NCI-H2227 treated with DMSO at 0.1 percent for 48 hours (cell line): ENCODE data around the gene GPRC5A.

ENCODE experiments used
- DNase-seq: peaks from one replicate; lab custom pipeline; 2025; lab: John Stamatoyannopoulos, UW

GPRC5A gene

DNA sequence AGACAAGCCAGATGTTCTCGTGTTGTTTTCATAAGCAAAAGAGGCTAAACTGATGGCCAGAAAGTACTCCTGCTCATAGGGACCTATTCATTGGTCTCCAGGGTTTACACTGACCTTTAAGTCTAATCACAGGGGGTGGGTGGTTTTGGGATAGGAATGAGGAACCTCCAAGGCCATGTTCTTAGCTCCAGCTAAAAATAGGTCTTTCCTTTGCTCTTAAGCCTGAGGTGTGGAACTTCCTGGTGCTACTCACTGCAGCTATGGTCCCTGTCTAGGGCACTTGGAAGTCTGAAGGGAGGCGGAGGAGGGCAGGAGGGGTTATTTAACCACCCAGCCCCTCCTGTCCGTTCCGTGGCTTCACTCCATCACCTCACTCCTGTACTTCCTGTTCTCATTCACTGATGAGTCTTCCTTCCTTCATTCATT is 18.6 kb downstream of the GPRC5A start:
- no peak for DNase-seq

DNA sequence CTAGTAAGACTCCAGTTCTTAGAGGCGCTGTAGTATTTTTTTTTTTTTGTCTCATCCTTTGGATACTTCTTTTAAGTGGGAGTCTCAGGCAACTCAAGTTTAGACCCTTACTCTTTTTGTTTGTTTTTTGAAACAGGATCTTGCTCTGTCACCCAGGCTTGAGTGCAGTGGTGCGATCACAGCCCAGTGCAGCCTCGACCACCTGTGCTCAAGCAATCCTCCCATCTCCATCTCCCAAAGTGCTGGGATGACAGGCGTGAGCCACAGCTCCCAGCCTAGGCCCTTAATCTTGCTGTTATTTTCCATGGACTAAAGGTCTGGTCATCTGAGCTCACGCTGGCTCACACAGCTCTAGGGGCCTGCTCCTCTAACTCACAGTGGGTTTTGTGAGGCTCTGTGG is 21.3 kb downstream of the GPRC5A start:
- no peak for DNase-seq

- no peak for DNase-seq
These were observed 24.3 kb downstream of the GPRC5A start for GRCh38 chr12:12915656-12916055.

- DNase-seq: peak; percentile 45
These were observed 25.0 kb downstream of the GPRC5A start for GRCh38 chr12:12916135-12916944.

- DNase-seq: no peak
These were observed 26.2 kb downstream of the GPRC5A start for GRCh38 chr12:12917517-12917916.

DNA sequence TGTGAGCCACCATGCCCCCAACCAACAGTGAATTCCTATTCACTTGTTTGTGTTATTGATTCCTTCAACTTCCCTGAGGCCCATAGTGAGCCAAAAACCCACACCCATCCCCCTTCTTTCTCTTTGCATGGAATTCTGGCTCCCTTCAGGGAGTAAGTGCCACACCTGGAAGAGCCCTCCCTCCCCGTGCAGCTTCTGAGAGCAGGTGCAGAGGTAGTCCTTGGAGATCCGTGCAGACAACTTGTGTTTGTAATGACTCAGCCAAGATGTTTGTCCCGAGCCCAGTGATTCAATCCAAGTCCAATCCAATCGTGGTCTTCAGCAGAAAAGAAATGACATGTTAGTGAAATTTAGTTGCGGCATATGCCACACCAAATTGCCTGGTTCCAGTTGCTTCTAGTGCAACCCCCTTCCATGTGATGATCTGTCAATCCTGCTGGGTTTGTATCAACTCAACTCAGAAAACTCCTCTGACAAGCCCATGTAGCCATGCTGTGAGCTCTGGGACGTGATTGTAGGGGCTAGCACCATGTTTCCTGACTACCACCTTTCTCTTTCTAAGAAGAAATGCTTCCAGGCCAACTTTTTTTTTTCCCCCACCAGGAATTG is 27.5 kb downstream of the GPRC5A start:
- no peak for DNase-seq

- no peak for DNase-seq
These were observed 28.5 kb downstream of the GPRC5A start for GRCh38 chr12:12919666-12920435.

DNA sequence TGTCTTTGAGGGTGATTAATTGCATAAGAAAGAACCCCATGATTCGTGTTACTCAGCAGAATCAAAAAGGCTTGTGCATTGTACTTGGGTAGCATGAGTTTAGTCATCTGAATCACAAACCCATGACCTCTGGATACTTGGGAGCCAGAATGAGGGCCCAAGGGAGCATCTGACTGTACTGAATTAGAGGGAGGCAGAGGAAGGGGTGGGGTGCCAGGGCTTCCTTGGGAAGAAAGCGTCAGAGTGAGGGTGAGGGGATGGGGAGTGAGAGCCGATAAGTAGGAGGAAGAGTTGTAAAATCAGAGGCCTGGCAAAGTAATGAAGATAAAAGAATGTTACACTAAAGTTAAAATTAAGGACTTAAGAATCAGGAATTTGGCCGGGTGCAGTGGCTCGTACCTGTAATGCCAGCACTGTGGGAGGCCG is 30.8 kb downstream of the GPRC5A start:
- no peak for DNase-seq

DNA sequence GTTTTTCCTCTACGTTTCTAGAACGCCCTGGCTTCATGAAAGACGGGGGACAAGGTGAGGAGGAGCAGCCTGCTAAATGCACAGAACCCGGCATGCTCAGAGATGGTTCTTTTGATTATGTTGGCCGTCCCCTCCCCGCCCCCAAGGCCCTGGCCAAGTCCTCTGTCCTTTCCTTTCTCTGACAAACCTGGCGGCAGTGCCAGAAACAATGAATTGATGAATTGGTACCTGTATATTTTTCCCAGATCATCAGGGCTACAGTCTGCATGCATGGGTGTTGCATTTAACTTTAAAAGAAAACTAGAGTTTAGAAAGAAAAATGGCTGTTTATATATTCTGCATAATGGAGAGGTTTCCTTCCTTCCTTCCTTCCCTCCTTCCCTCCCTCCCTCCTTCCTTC is 31.6 kb downstream of the GPRC5A start:
- DNase-seq: no peak

- no peak for DNase-seq
These were observed 32.8 kb downstream of the GPRC5A start for GRCh38 chr12:12924169-12924568.

DNA sequence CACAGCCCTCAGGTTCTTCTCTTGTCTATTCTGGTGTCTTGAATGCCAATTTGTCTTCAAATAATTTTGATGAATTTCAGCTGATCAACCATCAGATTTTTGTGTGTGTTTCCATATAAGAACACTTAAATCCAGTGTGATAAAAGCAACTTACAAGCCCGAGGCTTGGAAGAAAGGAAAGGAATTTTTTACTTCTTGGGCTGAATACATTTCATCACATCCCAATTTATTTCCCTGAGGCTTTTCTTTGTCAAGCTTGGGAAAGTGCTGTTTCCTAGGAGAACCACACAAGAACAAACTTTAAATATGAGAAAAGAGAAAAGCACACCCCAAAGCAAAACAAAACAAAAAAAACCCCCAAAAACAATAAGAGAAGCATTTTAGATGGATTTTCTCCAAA is 34.0 kb downstream of the GPRC5A start:
- DNase-seq: no peak

DNA sequence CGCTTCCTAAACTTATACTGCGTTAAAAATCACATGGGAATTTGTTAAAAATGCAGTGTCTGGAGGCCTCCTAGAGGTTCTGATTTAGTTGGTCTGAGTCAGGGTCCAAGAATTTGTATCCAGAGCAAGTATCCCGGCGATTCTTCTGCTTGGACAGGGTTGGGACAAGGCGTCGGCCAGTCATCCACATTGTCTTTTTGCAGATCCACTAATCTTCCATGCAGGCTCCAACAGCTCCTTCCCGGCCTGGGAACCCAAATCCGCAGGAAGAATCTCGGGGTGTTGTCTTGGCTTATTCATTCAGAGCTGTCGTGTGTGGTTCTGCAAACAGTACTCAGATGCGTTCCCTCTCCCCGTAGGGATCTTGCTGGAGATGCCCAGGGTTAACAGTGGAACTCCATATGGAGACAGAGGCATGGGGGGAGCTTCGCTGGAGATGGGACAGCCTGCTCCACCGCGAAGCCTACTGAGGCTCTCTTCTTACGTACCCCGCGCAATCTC is 35.3 kb downstream of the GPRC5A start:
- DNase-seq: no peak

GRCh38 chr12:12927211-12928079 is 36.1 kb downstream of the GPRC5A start:
- peak; percentile 14 for DNase-seq

DNA sequence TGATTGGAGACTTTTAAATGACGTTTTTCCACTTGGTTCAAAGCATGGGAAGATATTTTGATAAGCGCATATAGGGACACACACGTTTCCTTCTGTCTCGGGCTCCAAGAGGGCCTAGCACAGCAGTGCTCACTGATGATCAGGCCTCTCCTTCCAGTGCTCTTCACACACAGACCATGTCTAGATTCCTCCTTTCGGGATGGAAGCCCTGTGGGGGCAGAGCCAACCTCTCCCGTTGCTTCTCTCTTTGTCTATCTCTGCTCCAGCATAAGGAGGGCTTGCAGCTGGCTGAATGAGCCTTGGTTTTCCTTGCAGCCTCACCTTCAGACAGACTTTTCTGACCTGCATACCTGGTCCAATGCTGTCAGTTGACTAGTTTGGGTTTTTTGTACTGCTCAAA is 38.3 kb downstream of the GPRC5A start:
- DNase-seq: no peak

DNA sequence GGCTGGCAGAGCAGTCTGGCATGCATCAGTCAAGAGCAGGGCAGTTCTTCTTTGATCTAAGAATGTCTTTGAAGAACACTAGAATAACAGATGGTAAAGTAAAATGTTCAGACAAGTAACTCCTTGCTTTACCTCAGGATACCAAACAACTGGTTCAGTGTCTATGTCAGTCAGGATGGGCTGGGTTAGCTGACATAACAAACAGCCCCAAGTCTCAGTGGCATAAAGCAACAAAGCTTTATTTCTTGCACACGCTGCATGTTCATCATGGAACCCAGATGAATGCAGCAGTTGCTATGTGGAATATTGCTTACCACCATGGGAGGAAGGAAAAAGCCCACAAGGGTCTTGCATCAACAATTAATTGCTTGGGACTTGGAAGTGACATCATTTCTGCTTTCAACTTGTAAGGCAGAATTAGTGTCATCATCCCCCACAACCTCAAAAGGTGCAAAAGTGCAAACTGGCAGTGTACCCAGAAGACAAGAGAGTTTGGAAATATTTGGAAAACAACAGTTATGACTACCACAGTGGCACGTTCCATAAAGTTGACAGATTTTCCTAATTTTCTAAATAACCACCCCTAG is 39.4 kb downstream of the GPRC5A start:
- DNase-seq: no peak

GRCh38 chr12:12933742-12934141 is 42.4 kb downstream of the GPRC5A start:
- DNase-seq: no peak

- no peak for DNase-seq
These were observed 43.2 kb downstream of the GPRC5A start for GRCh38 chr12:12934556-12934955.

- DNase-seq: no peak
These were observed 45.7 kb downstream of the GPRC5A start for GRCh38 chr12:12936983-12937491.

GRCh38 chr12:12938541-12938940 is 47.2 kb downstream of the GPRC5A start:
- DNase-seq: no peak

DNA sequence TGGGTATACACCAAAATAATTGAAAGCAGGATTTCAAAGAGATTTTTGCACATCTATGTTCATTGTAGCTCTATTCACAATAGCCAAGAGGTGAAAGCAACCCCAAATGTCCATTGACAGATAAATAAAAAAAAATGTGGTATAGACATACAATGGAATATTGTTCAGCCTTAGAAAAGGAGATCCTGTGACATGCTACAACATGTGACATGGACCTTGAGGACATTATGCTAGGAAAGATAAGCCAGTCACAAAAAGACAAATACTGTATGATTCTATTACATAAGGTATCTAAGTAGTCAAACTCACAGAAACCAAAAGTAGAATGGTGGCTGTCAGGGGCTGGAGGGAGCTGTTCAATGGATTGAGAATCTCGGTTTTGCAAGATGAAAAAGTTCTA is 48.5 kb downstream of the GPRC5A start:
- DNase-seq: no peak
